Measurements from ENCODE around the gene CCDC184.
"Not testable (repeated sequence)": the region's sequence is repeated elsewhere in the genome, so short reads cannot be mapped to it uniquely, and the experiment has no call there.

Gene CCDC184

DNA sequence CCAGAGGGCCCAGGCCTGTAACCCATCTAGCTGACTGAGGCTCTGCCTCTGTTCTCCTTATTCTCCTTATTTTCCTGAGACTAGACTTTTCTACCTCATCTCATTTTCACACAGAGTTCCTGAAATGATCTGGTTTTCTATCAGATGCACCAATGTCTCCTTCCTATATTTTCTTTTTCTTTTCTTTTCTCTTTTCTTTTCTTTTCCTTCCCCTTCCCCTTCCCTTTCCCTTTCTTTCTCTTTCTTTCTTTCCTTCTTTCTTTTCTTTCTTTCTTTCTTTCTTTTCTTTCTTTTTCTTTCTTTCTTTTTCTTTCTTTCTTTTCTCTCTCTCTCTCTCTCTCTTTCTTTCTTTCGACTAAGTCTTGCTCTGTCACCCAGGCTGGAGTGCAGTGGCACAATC lies 3.0 kb upstream of the CCDC184 start:
- no peak for DNase-seq

DNA sequence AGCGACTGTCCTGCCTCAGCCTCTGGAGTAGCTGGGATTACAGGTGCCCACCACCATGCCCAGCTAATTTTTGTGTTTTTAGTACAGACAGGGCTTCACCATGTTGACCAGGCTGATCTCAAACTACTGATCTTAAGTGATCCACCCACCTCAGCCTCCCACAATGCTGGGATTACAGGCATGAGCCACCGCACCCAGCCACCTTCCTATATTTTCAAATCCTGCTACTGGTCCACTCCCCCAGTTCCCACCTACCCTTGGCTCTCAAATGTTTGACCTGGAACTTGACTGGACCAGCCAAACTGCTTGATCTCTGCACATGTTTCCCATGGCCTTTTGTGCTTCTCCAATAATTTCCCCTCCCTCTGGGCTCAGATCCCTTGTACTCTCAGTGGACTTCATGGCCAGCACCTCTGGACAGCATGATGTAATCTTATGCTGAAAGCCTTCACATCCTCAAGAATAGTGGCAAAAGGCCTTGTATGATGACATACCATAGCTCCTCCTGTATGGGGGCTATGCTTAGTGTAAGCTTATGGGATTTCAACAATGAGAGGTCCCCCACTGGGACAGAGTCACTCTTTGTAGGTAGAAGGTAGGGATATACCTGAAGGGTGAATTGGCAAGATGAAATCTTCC lies 2.5 kb upstream of the CCDC184 start:
- no peak for DNase-seq

DNA sequence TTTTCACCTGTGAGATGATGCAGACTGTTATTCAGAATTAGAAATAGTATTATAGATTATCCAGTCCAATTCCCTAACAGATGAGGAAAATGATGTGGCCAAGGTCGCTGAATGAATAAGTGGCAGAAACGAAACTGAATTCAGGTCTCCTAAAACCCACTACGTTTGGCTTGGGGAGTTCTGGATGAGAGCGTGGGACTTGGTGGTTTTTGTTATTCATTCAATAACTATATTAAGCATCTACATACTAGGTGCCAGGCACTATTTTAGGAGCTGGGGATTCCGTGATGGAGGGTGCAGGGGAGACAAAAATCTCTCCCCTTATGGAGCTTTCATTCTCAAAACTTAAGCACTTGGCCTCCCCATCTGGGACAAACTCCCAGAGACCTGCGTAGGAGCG lies 813 bp upstream of the CCDC184 start:
- DNase-seq = no peak

DNA sequence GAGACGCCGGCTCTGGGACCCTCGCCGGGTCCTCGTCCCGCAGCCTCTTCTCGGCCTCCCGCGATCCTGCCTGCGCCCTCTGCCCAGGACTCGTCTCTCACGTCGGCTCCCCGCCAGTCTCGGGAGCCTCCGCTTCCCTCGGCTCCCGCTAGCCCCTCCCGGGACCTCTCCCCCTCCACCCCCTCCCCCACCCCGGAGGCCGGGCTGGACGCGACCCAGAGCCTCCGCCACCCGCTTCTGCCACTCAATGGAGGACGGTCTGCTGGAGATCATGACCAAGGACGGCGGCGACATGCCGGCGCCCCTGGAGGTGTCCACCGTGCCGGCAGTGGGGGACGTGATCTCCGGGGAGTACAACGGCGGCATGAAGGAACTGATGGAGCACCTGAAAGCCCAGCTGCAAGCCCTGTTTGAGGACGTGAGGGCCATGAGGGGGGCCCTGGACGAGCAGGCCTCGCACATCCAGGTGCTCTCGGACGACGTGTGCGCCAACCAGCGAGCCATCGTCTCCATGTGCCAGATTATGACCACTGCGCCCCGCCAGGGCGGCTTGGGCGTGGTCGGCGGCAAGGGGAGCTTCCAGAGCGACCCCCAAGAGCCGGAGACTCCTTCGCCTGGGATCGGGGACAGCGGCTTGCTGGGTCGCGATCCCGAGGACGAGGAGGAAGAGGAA lies 568 bp downstream of the CCDC184 start:
- no peak for DNase-seq

DNA sequence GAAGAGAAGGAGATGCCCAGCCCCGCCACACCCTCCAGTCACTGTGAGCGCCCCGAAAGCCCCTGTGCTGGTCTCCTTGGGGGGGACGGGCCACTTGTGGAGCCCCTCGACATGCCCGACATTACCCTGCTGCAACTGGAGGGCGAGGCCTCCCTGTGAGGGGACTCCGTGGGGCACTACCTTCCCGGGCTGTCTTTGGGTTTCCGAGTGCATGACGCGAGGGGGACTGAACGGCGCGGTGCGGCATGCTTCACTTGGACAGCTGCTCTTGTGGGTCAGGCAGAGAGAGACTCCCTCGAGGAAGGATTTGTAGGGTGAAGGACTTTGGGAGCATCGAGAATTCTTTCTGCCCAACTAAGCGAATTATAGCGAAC lies 1.1 kb downstream of the CCDC184 start:
- DNase-seq = no peak

DNA sequence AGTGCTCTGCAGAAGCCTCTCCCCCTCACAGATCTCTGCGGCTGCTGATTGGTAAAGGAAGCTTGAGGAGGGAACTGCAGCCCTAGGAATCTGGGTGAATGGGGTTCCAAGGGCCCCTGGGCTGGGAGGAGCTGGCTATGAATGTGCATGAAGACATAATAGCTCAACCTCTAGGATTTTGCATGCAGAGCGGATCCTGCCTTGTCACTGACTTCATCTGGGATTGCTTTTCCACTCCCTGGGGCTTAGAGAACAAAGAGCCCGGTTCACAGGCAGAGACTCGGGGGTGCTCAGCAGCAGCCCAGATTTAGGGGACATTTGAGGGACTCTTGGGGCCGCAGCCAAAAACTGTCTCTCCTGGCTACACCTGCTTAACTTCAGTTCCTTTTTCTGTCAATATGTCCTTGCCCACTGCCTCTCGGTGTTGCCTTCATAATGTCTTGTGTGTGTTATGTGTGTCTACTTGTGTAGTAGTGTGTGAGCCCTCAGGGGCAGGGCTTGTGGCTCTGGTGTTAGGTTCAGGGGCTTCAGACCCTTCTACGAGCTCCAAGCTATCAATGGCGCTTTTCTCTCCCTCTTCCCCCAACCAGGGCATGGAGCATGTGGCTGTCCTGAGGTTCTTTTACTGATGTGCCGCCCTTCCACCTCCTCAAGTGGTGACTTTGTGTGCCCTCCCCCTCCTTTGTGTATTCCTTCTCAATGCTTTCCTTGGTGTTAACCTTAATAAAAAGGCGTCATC lies 1.9 kb downstream of the CCDC184 start:
- DNase-seq = no peak

DNA sequence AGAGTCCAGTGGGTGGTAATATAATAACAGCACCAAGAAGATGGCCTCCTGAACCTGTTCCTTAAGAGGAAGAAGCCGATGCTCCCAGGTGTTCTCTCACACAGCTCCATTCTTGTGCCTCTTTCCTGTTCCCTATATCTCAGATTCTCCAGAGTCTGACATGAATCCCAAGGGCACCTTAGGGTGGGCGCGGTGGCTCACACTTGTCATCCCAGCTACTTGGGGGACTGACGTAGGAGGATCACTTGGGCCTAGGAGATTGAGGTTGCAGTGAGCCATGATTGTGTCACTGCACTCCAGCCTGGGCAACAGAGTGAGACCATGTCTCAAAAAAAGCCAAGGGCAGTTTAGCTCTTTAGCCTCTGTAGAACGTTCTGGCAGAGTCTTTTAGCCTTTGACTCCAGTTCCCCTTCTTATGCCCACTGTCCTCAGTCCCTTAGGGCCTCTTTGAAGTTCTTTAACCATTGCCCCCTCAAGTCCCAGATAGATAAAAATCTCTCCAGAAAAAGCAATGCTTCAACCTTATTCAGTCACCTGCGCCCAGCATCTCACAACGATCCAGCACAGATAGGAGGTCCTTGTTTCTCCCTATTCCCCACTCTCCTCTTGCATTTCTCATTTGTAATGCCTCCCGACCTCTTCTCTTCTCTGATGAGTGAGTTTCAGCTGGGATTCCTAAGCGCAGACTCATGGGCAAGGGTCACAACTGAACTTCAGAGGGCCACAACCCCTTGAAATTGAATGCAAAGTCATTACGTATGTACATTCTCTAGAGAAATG lies 4.7 kb downstream of the CCDC184 start:
- DNase-seq = no peak

- peak; percentile 45 for DNase-seq
These were observed 6.1 kb downstream of the CCDC184 start for GRCh38 chr12:48189331-48190125.

GRCh38 chr12:48191096-48191495 lies 7.7 kb downstream of the CCDC184 start:
- DNase-seq = no peak

GRCh38 chr12:48192861-48193260 lies 9.4 kb downstream of the CCDC184 start:
- DNase-seq = no peak

DNA sequence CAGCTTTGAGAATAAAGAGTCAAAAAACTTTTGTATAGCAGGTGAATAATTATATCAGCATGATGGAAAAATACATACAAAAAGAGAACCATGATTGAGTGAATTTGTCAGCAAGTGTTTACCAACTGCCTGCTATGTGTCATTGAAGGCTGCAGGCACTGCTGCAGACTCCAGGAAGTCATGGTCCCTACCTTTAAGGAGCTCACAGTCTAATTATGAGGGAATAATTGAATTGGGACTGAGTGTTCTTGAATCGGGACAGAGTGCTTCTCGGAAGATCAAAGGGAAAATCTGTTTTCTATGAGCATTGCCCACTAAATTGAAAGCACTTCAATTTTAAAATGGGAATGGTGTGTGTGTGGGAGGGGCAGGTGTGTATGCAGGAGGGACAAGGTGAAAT lies 10.2 kb downstream of the CCDC184 start:
- DNase-seq = no peak

DNA sequence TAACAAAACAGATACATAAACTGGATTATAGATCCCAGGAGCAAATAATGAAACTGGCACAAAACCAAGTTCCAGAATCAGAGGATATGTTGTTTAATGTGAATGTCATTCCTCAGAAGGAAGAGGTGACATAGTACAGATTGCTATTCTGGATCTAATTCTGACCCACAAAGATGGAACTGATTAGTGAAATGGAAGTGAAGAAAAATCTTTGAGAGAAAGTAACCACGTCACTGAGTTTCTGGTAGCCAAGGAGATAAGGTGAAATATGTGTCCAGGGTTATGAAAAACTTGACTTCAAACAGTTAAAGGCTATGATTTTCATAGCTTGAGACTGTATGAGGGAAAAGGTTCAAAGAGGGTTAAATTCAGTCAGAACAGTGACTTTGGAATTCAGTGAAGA lies 11.4 kb downstream of the CCDC184 start:
- DNase-seq = no peak

DNA sequence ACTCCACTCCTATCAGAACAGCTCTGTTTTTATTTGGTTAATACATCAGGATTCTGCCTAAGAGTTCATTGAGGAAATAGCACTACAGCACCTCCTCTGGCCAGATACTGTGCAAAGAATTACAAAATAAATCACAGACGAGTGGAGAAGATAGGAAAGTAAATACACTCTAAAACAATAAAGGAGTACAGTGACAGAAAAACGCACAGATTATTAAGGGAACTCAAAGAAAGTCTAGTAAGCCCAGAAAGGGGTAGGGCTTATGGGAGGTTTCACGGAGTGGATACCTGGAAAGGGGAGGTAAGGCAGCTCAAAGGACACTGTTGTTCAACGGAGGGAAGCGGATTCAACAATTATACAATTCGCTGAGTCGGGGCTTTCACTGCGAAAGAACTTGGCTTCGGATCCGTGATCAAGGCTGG lies 14.1 kb downstream of the CCDC184 start:
- DNase-seq = peak; percentile 72

DNA sequence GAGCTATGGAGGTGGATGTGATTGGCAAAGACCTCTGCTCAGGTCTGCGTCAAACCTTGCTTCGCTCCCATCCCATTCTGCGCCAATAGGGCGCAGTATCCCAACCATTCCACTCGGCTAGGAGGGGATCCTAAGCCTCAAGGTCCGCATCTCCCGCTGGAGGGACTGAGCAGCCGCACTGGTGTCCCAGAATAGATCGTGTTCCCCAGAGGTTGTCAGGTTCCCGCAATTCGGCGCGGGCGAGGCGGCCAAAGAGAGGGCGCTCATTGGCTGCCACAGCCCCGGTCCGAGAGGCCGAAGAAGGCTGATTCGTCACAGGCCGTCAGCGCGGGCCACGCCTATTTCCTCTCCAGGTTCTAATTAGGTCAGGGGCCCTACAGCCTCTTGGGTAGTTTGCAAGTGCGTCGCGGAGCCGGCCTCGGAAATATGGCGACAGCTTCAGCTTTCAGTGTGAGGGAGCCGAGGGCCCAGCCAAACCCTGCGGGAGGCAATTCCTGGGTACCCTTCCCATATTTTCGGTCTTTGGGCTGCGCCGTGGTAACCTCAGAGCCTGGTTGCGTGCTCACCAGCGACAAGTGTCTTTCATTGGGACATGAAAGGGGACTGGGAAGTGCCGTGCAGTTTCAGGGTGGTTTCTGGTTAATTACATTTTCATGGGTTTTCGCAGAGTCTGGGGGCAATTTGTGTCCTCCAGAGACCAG lies 14.7 kb downstream of the CCDC184 start:
- peak; percentile 96 for DNase-seq

DNA sequence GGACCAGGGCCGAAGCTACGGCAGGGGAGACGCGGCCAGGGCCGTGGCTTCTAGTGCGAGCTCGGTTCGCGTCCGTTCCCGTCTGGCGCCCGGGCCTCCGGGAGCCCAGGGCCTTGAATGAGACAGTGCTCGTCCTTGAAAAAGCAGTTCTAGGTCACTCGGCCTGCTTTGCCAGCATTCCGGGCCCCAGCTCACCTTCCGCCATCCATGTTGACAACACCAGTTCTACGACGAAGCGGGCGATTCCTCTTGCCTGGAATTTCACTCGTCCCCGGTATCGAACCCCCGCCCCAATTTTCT lies 15.2 kb downstream of the CCDC184 start:
- DNase-seq = no peak

- DNase-seq = no peak
These were observed 15.5 kb downstream of the CCDC184 start for GRCh38 chr12:48198985-48199384.

- peak; percentile 73 for DNase-seq
These were observed 16.4 kb downstream of the CCDC184 start for GRCh38 chr12:48199774-48200221.

DNA sequence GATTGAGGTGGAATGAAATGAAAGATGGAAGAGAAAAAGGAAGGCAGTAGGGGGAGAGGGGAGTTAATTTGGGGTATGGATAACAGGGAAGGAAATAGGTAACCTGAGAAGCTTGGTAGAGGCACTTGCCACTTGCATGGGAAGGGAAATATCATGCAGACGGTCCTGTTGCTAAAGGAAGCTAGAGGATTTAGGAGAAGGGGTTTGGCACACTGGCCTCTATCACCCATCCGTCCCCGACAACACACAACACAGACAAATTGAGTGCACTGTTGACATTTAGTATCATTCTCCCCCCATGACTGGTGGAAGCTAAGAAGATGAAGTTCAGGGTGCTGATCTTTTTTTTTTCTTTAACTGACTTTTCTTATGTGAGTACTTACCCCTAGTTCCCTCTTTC lies 17.6 kb downstream of the CCDC184 start:
- DNase-seq = no peak

GRCh38 chr12:48201516-48201915 lies 18.1 kb downstream of the CCDC184 start:
- no peak for DNase-seq

- DNase-seq = no peak
These were observed 19.3 kb downstream of the CCDC184 start for GRCh38 chr12:48202766-48203165.

DNA sequence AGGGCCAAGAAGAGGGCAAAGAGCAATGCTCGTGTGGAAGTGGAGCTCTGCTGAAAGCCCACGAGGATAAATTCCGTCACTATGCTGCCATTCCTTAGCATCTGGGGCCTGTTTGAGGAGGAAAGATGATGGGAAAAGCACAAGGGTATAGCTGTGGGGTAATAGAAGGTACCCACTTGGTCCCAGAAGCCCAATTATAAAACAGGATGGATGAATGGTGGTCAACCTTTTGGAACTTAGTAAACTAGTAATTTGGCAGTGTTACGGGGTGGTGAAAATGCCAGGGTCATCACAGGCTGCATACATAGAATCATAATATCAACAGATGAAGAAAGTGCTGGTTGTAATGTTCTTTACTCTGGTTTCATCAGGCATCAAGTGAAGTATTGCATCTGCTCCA lies 19.7 kb downstream of the CCDC184 start, which contains the start of gene OR10AD1:
Gene OR10AD1 (minus strand): TSS at position 101 of the 400 bp plus-strand sequence. CDS start 0 bp downstream, at position 101.
- DNase-seq = no peak

DNA sequence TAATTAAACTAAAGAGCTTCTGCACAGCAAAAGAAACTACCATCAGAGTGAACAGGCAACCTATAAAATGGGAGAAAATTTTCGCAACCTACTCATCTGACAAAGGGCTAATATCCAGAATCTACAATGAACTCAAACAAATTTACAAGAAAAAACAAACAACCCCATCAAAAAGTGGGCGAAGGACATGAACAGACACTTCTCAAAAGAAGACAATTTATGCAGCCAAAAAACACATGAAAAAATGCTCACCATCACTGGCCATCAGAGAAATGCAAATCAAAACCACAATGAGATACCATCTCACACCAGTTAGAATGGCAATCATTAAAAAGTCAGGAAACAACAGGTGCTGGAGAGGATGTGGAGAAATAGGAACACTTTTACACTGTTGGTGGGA lies 26.1 kb downstream of the CCDC184 start:
- DNase-seq = not testable (repeated sequence)
